Activated CD4-positive, alpha-beta T cell treated with anti-CD3 and anti-CD28 coated beads for 36 hours (primary cell): Measurements from ENCODE around the gene ELAVL3. TPM values are rescaled to one million over a fixed set of nuclear protein-coding genes. Genes with fewer than 3 reads are reported as not detected.
"Not testable (repeated sequence)": the region's sequence is repeated elsewhere in the genome, so short reads cannot be mapped to it uniquely, and the experiment has no call there.

Experiments
- ATAC-seq: fragments of 200-7000 bp; cut with Tn5 transposase; one replicate; pipeline ENCODE4 v1.10.0; 2021; ENCODE audit warnings: mild to moderate bottlenecking, moderate library complexity
- CTCF ChIA-PET: fragments of 350-600 bp; sonication (Branson Sonifier 250); formaldehyde crosslinking; loops from one replicate; lab custom pipeline; 2021; ENCODE audit warnings: antibody characterized with exemption; lab: Charles Lee
- POLR2A ChIA-PET: fragments of 350-600 bp; sonication (Branson Sonifier 250); formaldehyde crosslinking; loops from one replicate; lab custom pipeline; 2021; ENCODE audit warnings: antibody characterized with exemption, inconsistent platforms; lab: Charles Lee
- DNase-seq: peaks from one replicate; pipeline ENCODE4 v3.0.0-alpha.2; 2020
- H3K27ac Mint-ChIP-seq: one replicate; pipeline ENCODE4 v1.8.0; 2021; ENCODE audit warnings: mixed read lengths
- H3K27me3 Mint-ChIP-seq: one replicate; pipeline ENCODE4 v1.8.0; 2021; ENCODE audit warnings: mixed read lengths
- H3K36me3 Mint-ChIP-seq: one replicate; pipeline ENCODE4 v1.8.0; 2021; ENCODE audit warnings: low read depth, mixed read lengths
- H3K4me1 Mint-ChIP-seq: one replicate; pipeline ENCODE4 v1.8.0; 2021; ENCODE audit warnings: mixed read lengths
- H3K4me3 Mint-ChIP-seq: one replicate; pipeline ENCODE4 v1.8.0; 2021; ENCODE audit warnings: mild to moderate bottlenecking, moderate library complexity, mixed read lengths
- H3K9me3 Mint-ChIP-seq: one replicate; pipeline ENCODE4 v1.8.0; 2021; ENCODE audit warnings: low read depth, mixed read lengths
- intact Hi-C, 2 experiments: fragments of 100-400 bp; cut with DNase I in 1 of 2; cut with micrococcal nuclease in 1 of 2; formaldehyde crosslinking; loops; one replicate each; pipeline versions ENCODE4 v1.14.2 to v1.15.1; 2022 to 2024; cut with DNase I, micrococcal nuclease
- total RNA-seq, 2 experiments: library from RNA; stranded (reverse); gene quantifications; one replicate each; pipeline ENCODE4 v1.2.3, GENCODE V29; 2021

The ELAVL3 gene
- total RNA-seq, 2 experiments from 2014 or later: 0.09 TPM; not detected in 1

DNA sequence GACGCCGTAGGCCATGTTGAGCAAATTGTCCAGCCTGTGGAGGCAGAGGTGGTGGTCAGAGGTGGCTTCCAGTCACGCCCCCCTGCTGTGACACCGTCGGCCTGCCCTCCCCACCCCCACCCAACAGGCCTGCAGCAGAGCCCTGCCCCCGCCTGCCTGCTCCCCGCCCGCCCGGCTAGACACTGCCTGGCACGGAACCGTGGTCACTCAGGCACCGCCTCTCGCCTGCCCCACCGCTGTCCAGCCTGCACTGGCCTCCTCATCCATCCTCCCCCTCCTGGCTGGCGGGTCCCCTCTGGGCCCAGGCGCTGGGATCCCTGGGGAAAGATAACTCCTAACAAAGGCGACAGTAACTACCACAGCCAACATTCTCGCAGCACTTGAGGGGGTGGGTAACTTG, 23.7 kb downstream of the ELAVL3 start:
- no peak overlapping the region for H3K27ac Mint-ChIP-seq
- ATAC-seq: no peak
- H3K4me3 Mint-ChIP-seq: no peak overlapping the region
- H3K9me3 Mint-ChIP-seq: no peaks in the 10 kb centered on the region
- no peak for DNase-seq
- peaks cover 16% of the 10 kb centered on the region for H3K27me3 Mint-ChIP-seq
- CTCF ChIA-PET: no interaction called here
- H3K36me3 Mint-ChIP-seq: no peaks in the 10 kb centered on the region
- POLR2A ChIA-PET: no interaction called here
- no peaks in the 10 kb centered on the region for H3K4me1 Mint-ChIP-seq
- intact Hi-C loops: no loop called here

DNA sequence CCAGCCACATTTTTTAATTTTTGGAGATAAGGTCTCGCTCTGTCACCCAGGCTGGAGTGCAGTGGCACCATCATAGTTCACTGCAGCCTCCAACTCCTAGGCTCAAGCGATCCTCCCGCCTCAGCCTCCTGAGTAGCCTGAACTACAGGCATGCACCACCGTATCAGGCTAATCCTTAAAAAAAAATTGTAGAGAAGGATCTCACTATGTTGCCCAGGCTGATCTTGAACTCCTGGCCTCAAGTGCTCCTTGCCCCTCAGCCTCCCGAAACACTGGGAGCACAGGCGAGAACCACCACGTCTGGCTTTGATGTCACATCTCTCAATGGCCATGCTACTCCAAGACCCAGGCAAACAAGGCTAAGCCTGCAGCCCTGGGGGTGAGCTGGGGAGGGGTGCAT, 24.2 kb downstream of the ELAVL3 start:
- DNase-seq: no peak
- ChIA-PET POLR2A (no interaction called here), CTCF (no interaction called here)
- Mint-ChIP-seq H3K4me1 (no peaks in the 10 kb centered on the region), H3K36me3 (no peaks in the 10 kb centered on the region), H3K27me3 (peaks cover 16% of the 10 kb centered on the region), H3K9me3 (no peaks in the 10 kb centered on the region), H3K4me3 (no peak overlapping the region), H3K27ac (no peak overlapping the region)
- ATAC-seq: no peak
- intact Hi-C loops: no loop called here

DNA sequence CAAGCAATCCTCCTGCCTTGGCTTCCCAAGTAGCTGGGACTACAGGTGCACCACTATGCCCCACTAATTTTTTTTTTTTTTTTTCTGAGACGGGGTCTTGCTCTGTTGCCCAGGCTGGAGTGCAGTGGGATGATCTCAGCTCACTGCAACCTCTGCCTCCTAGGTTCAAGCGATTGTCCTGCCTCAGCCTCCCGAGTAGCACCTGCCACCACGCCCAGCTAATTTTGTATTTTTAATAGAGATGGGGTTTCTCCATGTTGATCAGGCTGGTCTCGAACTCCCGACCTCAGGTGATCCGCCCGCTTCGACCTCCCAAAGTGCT, 25.7 kb downstream of the ELAVL3 start:
- H3K27ac Mint-ChIP-seq, intact Hi-C loops, CTCF ChIA-PET, H3K36me3 Mint-ChIP-seq, ATAC-seq, DNase-seq, H3K4me3 Mint-ChIP-seq, H3K9me3 Mint-ChIP-seq, H3K4me1 Mint-ChIP-seq: not testable (repeated sequence)
- POLR2A ChIA-PET: interaction anchor here (0.6 kb wide), 1 partner anchor 304 kb away, joined by 3 read pairs; no protein-coding TSS in a partner anchor
- H3K27me3 Mint-ChIP-seq: peaks cover 11% of the 10 kb centered on the region

DNA sequence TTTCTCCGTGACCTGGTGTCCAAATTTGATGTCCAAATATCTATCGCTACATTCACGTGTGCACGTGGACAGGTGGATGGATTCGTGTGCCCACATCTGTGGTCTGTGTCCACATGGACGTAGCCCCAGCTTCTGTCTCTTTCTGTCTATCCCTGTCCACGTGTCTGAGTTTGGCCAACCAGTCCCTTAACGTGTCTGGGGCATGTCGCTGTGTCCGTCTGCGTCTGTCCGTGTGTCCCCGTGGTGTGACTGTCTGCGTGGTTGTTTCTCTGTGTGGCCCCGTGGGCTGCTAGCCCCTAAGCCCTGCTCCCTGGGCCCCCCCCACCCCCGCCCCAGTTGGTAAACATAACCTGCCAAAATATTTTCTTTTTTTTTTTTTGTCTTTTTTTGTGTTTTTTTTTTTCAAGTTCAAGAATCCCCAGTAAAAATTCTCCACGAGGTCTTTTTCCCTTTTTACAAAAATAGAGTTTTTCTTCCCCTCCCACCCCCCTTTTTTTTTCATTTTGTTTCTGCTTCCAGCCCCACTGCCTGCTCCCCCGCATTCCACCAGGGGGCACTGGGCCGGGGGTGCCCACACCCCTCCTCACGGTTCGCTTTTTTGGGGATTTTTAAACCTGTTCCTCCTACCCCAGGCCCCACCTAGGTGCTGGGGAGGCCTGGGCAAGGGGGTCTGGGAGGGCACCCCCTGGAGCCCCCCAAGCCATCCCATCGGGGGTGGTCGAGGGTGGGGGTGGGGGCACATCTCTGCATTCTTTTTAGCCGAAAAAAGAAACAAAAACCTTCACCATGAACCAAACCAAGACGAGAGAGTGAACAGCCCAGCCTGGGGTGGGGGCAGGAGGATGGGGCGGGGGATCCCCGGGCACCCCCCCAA, 27.1 kb downstream of the ELAVL3 start:
- CTCF ChIA-PET: no interaction called here
- intact Hi-C loops: no loop called here
- Mint-ChIP-seq H3K27me3 (peaks cover 4% of the 10 kb centered on the region), H3K9me3 (no peaks in the 10 kb centered on the region), H3K36me3 (peaks cover 5% of the 10 kb centered on the region), H3K4me1 (no peaks in the 10 kb centered on the region), H3K4me3 (no peak overlapping the region), H3K27ac (no peak overlapping the region)
- DNase-seq: peak; percentile 54
- ATAC-seq: peak; percentile 39
- POLR2A ChIA-PET: no interaction called here

DNA sequence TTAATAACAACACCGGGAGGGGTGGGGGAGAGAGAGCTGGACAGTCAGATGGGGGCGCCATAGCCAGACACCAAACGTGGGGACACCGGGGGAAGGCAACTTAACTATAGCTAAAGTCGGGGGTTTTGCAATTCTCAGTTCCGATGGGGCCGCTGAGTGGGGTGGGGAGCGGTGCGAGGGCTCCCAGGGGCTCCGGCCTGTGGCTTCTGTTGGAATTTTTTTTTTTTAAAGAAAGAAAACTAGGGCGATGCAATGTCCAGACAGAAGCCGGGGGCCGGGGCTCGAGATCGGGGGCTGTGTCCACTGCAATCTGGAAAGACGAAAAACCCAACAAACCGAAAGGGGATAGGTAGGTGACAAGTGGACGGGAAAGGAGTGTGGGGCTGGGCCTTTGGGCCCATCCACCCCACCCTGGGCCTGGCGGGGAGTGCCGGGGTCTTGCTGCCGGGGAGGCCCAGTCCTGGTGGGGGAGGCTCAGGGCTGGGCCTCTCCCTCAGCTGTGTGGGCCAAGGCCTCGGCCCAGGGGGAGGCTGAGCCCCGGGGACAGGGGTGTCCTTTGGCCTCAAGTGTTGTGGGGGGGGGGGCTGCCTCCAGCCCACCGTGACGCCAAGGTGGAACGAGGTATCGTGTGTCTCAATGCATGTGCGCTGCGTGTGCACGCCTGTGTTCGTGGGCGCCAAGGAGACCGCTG, 28.1 kb downstream of the ELAVL3 start:
- DNase-seq (no peak), ATAC-seq (no peak)
- CTCF ChIA-PET: interaction anchor here (0.7 kb wide), 1 partner anchor 209 kb away, joined by 5 read pairs; no protein-coding TSS in a partner anchor
- no peak overlapping the region for H3K27ac Mint-ChIP-seq
- peaks cover 5% of the 10 kb centered on the region for H3K36me3 Mint-ChIP-seq
- H3K9me3 Mint-ChIP-seq: no peaks in the 10 kb centered on the region
- H3K4me1 Mint-ChIP-seq: no peaks in the 10 kb centered on the region
- no peak overlapping the region for H3K4me3 Mint-ChIP-seq
- POLR2A ChIA-PET: no interaction called here
- no peaks in the 10 kb centered on the region for H3K27me3 Mint-ChIP-seq
- intact Hi-C loops: no loop called here

DNA sequence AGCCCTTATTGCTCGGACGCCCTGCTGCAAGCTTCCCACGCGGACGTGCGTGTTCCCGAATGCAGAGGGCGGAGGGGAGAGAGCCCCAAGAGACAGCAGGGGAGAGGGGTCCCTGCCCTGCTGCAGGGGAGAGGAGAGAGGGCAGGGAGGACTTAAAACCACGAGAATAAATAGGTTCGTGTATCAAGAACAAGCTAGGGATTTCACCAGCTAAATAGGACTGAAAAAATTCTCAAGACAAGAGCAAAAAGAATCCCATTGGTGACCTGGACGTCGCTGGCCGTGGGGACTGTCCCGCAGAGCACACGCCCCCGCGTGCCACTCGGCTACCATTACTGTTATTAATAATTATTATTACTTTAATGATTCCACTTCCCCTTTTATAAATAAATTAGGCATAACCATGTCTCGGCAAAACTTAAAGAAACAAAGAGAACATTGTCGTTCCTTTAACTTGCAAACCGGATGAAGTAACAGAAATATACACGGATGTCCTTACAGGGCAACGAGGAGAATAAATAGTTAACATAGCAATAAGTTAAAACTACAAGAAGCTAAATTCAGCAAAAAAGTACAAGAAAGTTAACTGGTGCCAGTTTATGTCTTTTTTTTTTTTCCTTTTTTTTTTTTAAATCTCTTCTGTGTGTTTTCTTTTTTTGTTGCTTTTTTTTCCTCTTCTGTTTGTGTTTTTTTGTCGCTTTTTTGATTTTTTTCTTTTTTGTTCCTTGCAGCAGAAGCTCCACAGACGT, 28.8 kb downstream of the ELAVL3 start:
- DNase-seq (no peak), ATAC-seq (no peak)
- Mint-ChIP-seq H3K4me1 (no peaks in the 10 kb centered on the region), H3K27ac (no peak overlapping the region), H3K9me3 (no peaks in the 10 kb centered on the region), H3K27me3 (no peaks in the 10 kb centered on the region), H3K4me3 (no peak overlapping the region), H3K36me3 (peaks cover 5% of the 10 kb centered on the region)
- POLR2A ChIA-PET: interaction anchor here (0.6 kb wide), 1 partner anchor 128 kb away, joined by 6 read pairs; no protein-coding TSS in a partner anchor
- intact Hi-C loops: no loop called here
- CTCF ChIA-PET: interaction anchor here (0.7 kb wide), 1 partner anchor 209 kb away, joined by 5 read pairs; no protein-coding TSS in a partner anchor

DNA sequence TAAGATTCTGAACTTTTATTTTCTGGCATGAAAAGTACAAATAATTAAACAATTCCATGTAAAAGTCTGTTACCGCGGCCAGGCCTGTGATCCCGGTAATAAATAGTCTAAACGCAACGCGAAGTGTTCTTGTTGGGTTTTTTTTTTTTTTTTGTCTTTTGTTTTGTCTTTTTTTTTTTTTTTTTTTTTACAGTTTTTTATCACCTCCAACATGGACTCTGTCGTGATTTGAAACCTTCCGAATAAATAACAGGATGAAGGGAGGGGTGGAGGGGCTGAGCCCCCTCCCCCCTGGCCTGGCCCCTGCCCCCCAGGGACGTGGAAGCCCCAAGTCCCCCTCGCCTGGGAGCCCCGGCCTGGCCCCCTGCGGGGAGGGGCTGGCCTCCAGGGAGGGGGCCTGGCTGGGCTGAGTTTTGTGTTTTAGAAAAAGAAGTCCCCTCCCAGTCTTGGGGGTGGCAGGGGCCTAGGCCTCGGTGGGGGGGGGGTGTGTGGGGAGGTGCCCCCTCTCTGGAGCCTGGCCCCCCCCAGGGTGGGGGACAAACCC, 29.4 kb downstream of the ELAVL3 start:
- DNase-seq (no peak), ATAC-seq (no peak)
- intact Hi-C loops: no loop called here
- ChIA-PET CTCF (no interaction called here), POLR2A (no interaction called here)
- no peaks in the 10 kb centered on the region for H3K27me3 Mint-ChIP-seq
- H3K4me1 Mint-ChIP-seq: no peaks in the 10 kb centered on the region
- no peaks in the 10 kb centered on the region for H3K9me3 Mint-ChIP-seq
- peaks cover 7% of the 10 kb centered on the region for H3K36me3 Mint-ChIP-seq
- no peak overlapping the region for H3K27ac Mint-ChIP-seq
- no peak overlapping the region for H3K4me3 Mint-ChIP-seq

DNA sequence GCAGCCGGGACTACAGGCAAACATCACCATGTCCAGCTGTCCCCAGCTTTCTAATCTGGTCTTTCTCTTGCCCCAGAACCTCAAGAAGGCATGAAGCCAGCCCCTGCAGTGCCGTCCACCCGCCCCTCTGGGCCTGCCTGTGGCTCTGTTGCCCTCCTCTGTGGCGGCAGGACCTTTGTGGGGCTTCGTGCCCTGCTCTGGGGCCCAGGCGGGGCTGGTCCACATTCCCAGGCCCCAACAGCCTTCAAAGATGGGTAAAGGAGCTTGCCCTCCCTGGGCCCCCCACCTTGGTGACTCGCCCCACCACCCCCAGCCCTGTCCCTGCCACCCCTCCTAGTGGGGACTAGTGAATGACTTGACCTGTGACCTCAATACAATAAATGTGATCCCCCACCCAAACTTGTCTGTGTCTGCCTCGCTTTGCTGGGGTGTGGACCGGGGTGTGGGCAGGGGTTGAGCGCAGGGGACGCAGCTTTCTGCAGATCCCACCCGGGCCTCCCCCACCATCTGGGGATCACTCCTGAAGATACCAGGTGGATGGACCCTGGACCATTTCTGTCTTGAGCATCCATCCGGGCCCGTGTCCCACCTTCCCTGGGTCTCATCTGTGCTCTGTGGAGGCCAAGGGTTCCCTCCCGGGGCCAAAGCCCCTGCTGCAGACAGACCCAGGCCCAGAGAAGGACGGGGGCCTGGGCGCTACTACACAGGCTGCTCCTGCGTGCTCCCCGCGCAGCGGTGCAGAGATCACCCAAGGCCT, 30.1 kb downstream of the ELAVL3 start:
- no peaks in the 10 kb centered on the region for H3K9me3 Mint-ChIP-seq
- ChIA-PET CTCF (interaction anchor here (0.7 to 1.5 kb wide), 2 partner anchors 16 to 415 kb away, joined by 3 to 5 read pairs; partner anchors contain the start of genes ODAD3 and PRKCSH), POLR2A (interaction anchor here (0.7 kb wide), 1 partner anchor 895 kb away, joined by 3 read pairs; no protein-coding TSS in a partner anchor)
- intact Hi-C loops: no loop called here
- H3K4me3 Mint-ChIP-seq: no peak overlapping the region
- no peak for DNase-seq
- no peak for ATAC-seq
- H3K4me1 Mint-ChIP-seq: no peaks in the 10 kb centered on the region
- peaks cover 7% of the 10 kb centered on the region for H3K36me3 Mint-ChIP-seq
- no peaks in the 10 kb centered on the region for H3K27me3 Mint-ChIP-seq
- H3K27ac Mint-ChIP-seq: no peak overlapping the region

DNA sequence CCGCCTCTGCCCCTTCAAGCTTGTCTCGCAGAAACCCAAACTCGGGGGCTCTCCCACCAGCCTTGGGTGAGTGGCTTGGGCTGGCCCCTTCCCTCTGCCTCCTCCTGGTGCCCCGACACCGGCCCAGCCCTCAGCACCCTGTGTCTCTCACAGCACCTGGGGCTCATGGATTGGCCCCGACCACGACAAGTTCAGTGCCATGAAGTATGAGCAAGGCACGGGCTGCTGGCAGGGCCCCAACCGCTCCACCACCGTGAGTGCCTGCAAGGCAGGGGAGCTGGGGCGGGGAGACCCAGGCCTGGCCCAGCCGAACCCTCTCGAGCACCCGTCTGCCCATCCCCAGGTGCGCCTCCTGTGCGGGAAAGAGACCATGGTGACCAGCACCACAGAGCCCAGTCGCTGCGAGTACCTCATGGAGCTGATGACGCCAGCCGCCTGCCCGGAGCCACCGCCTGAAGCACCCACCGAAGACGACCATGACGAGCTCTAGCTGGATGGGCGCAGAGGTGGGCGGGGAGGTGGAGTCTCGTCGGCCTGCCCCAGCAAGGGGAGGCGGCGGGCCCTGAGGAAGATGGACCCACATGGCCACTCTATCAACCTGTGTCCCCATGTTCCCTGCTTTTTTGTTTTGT, 31.8 kb downstream of the ELAVL3 start:
- no peaks in the 10 kb centered on the region for H3K9me3 Mint-ChIP-seq
- ATAC-seq: no peak
- DNase-seq: no peak
- H3K27ac Mint-ChIP-seq: no peak overlapping the region
- POLR2A ChIA-PET: no interaction called here
- H3K27me3 Mint-ChIP-seq: no peaks in the 10 kb centered on the region
- peaks cover 15% of the 10 kb centered on the region for H3K36me3 Mint-ChIP-seq
- CTCF ChIA-PET: interaction anchor here (0.6 to 1.8 kb wide), 4 partner anchors 12 to 69 kb away, joined by 3 to 4 read pairs (median 4); no protein-coding TSS in a partner anchor
- no peaks in the 10 kb centered on the region for H3K4me1 Mint-ChIP-seq
- intact Hi-C loops: no loop called here
- H3K4me3 Mint-ChIP-seq: no peak overlapping the region

DNA sequence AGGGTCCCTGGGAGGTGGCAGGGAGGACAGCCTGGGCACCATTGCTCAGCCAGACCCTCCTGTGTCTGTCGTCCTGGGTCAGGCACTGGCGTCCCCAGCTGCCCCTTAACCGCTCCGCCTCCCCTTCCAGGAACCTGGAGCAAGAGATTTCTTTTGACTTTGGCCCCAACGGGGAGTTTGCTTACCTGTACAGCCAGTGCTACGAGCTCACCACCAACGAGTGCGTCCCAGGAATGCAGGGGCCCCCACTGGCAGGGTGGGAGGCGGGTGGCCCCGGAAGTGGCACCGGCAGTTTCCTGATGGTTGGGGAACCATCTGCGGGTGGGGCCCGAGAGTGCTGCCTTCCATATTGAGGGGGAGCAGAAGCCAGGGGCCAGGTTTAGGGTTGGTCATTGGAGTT, 32.4 kb downstream of the ELAVL3 start:
- Mint-ChIP-seq H3K27ac (no peak overlapping the region), H3K4me1 (no peaks in the 10 kb centered on the region), H3K9me3 (no peaks in the 10 kb centered on the region), H3K27me3 (no peaks in the 10 kb centered on the region), H3K36me3 (peaks cover 16% of the 10 kb centered on the region), H3K4me3 (no peak overlapping the region)
- POLR2A ChIA-PET: no interaction called here
- CTCF ChIA-PET: interaction anchor here (0.5 to 1.8 kb wide), 4 partner anchors 34 to 155 kb away, joined by 3 to 4 read pairs (median 4); no protein-coding TSS in a partner anchor
- intact Hi-C loops: no loop called here
- ATAC-seq (no peak), DNase-seq (no peak)
